HG03095 (cell line): ENCODE measurements around the gene C1QTNF12.
"Not testable (repeated sequence)": the region's sequence is repeated elsewhere in the genome, so short reads cannot be mapped to it uniquely, and the experiment has no call there.

Experiments used
- ATAC-seq: cut with Tn5 transposase; IDR thresholded peaks from one replicate; pipeline ENCODE4 v1.9.1; 2021; ENCODE audit warnings: moderate library complexity; ENCODE audit not compliant: unreplicated experiment

The C1QTNF12 gene

DNA sequence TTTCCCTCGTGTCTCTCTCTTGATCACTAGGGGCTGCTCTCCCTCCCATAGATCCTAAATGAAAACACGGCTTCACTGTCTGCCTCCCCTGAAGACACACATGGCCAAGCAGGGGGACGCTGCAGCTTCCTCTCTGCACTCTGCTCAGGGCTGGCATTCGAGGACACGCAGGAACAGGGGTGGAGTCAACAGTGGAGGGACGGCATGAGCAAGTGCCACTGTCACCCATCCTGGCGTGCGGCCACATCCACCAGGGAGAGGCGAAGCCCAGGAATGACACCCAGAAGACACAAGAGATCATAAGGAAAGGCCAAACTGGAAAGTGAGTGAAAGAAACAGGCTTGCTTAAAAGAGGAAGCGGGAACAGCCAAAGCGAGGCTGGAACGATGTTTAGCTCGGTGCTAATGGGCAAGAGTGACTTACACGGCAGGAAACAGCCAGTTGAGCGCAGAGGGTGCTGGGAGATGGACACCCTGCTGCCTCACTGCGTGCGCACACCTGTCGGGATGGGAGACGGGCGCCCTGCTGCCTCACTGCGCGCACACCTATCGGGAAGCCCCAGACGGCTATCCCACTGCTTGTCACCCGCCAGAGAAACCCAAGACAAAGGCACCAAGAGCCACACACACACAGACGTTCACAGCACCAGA lies 13.6 kb upstream of the C1QTNF12 start:
- no peak for ATAC-seq

DNA sequence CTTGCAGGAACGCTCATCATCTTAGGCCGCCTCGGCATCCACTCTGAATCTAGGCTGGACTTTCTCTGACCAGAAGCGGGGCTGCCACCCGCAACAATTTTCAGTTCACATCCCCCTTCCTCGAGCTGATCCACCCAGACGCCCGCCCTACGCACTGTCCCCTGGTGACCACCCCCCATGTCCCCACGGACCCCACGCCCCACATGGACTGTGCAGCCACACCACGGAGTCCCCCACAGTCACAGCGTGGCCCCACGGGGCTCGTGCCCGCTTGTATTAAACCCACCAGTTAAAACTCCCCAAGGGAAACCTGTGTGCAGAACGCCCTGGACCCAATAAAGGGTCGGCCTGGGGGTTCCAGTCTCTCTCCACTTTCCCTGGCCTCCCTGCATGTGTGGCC lies 13.0 kb upstream of the C1QTNF12 start:
- ATAC-seq: no peak

DNA sequence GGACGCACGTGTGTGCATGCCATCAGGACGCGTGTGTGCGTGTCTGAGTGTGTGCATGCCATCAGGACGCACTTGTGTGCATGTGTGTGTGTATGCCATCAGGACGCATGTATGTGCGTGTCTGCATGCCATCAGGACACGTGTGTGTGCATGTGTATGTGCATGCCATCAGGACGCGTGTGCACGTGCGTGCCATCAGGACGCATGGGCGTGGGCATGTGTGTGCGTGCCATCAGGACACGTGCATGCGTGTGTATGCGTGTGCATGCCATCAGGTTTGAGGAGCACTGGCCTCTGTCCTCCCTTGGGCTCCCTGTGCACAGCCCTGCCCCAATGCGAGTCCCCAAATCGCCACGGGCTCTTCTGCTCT lies 12.6 kb upstream of the C1QTNF12 start:
- no peak for ATAC-seq

DNA sequence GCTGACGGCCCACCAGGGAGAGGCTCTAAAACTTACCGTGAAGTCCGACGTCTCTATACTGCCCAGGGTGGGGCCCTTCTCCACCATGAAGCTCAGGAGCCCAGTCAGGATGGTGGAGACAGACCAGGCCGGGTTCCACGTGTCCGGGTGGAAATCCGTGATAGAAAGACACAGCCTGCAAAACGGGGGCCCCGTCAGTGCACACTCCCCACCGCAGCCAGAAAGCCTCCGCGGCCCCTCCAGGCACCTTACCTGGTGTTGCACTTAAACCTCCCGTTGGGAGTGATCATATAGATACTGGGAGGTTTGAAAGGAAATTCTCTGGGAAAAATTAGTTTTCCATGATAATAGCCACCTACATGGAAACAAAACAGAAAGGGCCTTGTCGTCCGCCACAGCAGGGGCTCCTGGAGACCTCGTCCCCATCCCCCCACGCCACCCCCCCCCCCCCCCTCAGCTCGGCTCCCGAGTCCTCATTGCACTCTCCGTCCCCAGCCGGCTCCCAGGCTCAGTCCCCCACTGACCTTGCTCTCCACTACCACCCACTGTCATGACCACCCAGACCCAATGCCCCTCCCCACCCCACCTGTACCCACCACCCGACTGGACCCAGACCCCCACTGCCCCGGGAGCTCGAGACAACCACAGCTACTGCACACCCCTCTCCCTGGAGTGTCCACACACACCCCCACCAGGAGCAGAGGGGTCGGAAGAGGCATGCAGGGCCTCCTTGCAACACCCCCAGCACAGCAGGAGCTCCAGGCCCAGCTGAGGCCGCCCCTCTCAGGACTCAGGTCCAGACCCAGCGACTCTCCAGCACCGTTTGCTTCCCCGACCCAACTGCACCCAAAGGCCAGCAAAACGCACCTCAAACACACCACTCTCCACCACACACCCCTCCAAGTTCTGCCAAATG lies 10.7 kb upstream of the C1QTNF12 start:
- ATAC-seq: no peak

DNA sequence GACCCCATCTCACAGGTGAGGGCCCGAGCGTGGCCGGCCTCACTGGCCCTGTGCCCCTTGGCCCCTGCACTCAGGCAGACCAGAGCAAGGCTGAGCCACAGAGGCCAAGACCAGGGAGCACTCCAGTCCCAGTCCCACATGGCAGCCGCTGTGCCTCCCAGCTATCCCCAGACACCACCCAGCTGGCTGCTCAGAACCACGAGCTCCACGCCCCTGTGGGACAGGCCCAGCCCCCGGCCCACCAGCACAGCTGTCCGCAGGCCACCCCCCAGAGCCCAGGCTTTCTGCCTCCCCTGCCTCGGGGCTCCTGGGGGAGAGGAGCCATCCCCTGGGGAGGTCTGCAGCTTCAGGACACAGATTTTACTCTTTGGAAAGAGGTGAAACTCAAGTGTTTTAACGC lies 9.1 kb upstream of the C1QTNF12 start:
- no peak for ATAC-seq

DNA sequence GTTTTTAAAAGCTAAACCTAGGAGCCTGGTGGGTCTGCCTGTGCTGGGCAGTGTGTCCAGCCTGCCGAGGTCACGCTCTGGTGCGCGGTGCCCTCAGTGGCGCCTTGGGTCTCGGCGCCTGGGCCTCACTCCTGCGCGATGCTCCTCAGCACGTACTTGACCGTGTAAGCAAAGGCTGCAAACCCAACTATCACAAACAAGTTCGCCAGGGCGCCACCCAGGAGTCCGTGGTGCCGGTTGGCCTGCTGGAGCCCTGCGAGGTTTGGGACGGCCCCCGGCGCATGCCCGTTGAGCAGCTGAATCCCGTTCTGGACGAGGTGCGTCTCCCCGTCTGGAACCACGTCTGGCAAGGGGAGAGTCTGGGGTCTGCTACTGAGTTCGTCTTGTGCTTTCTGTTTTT lies 8.6 kb upstream of the C1QTNF12 start:
- no peak for ATAC-seq

DNA sequence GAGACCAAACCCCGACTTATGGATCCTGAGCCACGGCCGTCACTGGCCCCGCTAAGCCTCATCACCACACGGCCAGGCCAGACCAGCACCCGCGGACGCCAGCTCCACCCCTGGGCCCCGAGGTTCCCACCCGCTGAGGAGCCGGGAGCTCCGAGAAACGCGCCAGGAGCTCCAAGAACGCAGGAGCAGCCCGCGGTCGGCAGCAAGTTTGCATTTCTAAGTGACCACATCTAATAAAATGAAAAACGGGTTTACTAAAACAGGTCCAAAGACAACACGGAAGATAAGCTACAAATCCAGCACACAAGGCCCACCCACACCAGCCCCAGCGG lies 8.1 kb upstream of the C1QTNF12 start:
- ATAC-seq: no peak

DNA sequence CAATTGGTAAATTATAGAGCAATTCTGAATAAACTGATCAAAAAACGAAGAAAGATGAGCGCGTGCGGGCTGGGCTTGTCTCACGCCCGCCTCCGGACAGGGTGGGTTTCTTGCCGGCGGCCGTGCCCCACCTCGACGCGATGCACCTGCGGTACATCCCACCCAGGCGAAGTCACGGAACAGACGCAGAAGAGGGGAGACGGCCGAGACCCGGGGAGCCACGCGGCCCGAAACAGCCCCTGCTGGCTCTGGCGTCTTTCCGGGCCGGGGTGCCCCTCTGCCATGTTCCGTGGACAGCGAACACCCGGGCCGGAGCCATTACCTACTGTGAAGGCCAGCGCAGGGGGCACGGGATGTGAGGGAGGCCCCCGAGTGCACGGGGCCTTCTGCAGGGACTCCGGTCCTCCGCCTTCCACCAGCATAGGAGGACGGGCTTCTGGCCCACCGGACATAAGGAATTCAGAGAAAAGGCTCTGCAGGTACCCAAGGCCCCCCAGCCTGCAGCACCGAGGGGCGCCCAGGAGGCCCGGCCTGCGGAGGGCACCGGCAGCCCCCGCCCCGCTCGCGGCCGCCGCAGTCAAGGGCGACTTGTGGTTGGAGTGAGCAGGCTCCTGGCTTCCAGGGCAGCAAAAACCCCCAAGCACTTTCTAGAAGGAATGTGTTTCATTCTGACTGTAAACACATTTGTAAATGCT lies 7.6 kb upstream of the C1QTNF12 start:
- ATAC-seq: no peak

DNA sequence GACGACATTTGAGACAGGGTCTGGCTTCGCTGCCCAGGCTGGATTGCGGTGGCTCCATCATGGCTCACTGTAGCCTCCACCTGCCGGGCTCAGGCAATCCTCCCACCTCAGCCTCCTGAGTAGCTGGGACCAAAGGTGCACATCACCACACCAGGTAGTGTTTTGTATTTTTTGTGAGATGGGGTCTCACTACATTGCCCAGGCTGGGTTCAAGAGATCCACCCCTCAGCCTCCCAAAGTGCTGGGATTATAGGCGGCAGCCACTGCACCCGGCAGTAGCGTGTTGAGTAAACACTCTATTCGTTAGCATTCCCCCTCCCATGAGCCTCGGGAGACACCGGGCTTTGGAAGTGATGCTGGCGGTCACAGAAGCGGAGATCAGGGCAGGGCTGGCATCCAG lies 6.8 kb upstream of the C1QTNF12 start:
- ATAC-seq: no peak

DNA sequence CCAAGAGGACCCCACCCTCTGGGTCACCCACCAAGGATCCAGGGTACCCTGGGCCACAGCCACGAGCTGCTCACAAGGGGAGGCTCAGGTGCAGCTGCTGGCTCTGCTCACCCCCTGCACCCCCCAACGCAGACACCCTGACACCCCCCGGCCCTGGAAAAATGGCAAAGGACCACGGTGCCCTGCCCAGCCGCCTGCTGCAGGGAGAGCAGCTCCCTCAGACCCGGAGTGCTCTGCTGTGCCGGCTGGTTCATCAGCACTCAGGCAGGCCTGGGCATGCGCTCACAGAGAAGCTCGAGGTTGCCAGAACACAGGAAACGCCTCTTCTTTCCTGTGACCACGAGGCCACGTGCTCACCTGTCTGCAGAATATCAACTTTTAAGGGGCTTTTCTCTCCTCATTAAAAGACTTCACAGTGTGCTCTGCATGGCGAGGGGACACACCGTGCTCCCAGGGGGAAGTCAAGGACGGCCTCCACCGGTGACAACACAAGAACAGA lies 4.3 kb upstream of the C1QTNF12 start:
- ATAC-seq: no peak

DNA sequence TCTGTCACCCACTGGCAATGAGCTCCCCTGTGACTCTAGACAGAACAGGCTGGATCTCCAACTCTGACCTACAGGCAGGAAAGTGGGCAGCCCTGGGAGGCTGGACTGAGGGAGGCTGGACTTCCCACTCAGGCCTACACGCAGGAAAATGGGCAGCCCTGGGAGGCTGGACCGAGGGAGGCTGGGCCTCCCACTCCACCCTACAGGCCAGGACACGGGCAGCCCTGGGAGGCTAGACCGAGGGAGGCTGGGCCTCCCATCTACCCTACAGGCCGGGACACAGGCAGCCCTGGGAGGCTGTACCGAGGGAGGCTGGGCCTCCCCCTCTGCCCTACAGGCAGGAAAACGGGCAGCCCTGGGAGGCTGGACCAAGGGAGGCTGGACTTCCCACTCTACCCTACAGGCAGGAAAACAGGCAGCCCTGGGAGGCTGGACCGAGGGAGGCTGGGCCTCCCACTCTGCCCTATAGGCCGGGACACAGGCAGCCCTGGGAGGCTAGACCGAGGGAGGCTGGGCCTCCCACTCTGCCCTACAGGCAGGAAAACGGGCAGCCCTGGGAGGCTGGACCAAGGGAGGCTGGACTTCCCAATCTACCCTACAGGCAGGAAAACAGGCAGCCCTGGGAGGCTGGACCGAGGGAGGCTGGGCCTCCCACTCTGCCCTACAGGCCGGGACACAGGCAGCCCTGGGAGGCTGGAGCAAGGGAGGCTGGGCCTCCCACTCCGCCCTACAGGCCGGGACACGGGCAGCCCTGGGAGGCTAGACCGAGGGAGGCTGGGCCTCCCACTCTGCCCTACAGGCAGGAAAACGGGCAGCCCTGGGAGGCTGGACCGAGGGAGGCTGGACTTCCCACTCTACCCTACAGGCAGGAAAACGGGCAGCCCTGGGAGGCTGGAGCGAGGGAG lies 1.7 kb upstream of the C1QTNF12 start:
- not testable (repeated sequence) for ATAC-seq

DNA sequence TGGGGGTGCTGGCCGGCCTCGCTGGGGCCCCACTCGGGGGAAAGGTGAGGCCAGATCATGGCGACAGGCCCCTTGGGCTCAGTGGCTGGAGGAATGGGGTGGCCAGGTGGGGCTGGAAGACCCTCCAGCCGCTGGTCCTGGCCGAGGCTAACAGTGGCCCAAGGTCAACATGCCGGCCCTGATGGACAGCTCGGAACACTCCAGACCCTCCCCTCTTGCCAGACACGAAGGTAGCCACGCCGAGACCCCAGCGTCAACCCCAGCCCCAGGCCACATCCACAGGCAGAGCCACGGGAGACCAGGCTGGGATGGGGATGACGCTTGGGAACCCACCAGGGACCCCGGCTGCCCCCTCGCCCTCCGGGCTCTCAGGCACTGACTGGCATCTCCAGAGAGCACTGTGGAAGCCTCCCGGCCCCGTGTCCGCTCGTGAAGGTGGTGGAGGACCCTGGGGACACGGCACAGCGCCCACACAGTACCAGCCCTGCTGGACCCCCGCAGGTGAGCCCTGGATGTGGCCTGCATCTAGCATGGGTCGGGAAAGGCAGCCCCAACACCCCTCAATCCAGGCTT lies 905 bp upstream of the C1QTNF12 start:
- ATAC-seq: no peak

DNA sequence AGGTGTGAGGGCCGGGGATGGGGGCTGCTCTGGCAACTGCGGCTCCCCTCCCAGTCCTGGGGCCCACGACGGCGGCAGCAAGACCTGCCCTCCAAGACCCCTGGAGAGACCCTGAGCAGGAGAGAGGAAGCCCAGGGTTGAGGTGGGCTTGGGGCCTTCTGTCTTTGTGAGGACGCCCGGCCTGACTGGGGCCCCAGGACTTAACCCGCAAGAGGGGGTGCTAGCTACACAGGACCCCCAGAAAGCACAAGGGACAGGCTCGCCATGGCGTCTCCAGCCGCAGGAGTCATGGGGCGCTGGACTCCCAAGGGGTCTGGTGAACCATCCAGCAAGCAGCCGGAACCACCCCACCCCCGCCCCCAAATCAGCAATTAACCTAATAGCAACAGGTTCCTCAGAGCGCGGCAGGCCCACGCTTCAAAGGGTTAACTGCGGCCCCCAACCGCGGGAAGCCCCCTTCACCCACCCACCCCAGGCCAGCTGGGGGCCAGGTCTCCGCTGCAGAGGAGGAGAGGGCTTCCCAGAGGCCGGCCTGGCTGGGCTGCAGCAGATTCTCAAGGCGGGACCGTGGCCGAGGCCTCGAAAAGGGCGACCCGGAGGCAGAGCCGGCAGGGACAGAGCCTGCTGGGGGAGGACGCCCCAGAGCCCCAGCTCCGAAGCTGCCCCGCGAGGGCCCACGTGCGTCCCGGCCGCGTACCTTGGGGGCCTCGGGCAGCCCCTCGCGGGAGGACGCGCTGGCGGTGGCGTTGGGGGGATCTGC lies 525 bp downstream of the C1QTNF12 start:
- ATAC-seq: no peak

DNA sequence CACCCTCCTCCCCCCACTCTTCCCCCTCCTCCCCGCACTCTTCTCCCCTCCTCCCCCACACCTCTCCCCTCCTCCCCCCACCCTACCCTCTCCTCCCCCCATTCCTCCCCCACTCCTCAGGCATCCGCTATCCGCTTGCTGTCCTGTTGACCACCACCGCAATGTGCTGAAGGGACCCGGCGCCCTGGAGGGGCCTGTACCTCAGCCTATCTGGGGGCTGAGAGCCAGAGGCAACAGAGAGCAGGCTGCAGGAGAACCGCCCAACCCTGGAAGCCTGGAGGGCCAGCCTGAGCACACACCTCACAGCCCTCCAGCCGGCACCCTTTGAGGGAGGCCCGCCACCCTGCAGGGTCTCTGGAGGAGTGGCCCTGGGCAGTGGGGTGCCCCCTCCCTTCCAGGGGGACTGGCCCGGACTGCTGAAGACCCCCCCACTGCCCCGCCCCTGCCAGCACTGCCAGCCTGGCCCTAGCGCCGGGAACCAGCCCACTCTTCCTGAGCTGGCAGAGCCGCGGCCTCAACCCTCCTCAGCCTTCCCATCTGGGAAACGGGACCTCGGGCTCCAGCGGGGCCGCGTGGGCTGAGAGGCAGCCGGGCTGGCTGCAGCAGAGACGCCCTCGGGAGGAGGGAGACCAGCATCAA lies 1.2 kb downstream of the C1QTNF12 start:
- no peak for ATAC-seq

DNA sequence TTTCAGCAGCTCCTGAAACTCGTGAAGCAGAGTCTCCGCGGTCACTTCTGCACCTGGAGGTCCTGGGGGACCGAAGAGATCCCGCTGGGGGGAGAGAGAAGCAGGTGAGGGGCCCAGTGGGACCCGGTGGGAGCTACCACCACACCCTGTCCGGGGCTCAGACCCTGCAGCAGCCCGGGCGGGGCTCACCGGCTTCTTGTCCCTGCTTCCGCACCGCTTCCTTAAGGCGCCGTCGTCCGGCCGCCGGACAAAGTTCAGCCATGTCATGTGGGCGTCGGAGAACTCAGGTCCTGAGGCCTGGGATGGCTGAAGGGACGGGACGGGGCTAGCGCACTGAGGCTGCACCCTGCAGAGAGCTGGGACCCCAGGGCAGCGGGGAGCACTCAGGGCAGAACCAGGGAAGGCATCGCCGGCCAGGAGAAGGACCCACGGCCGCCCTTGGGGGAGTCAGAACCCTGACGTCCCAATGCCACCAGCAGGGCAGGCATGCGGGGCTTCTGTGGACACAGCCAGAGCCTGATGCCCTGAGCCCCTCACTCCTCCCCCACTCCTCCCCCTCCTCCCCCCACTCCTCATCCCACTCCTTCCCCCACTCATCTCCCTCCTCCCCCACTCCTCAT lies 2.2 kb downstream of the C1QTNF12 start:
- no peak for ATAC-seq

DNA sequence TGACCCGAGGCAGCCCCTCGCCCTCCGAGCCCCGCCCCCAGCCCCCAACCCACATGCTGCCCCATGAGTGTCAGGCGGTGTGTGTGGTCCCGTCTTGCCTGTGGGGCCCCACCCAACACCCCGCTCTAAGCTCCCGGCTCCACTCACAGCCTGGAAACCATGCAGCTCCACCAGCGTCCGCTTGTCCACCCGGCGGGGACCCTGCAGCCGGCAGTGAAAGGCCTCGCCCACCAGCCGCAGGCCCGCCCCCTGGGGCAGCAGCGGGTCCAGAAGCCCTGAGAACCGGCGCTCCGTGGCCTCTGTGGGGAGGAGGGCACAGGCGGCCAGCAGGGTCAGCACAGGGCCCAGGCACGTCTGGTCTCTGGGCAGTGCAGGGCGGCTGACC lies 2.7 kb downstream of the C1QTNF12 start:
- no peak for ATAC-seq

DNA sequence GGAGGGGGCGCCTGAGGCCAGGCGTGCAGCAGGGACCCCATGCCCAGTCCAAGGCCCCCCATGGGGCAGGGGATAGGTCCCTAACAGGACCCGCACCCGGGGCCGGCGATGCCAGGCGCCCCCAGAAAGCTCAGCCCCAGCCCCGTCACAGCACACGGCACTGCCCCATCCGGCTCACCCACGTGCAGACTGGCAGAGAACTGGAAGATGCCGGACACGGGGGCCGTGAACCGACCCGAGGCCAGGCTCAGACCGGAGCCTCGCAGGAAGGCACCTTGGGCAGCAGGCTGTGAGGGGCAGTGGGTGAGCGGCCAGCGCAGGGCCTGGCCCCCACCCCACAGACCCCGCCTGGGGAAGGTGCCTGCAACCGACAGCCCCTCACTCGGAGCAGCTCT lies 3.3 kb downstream of the C1QTNF12 start:
- ATAC-seq: no peak

DNA sequence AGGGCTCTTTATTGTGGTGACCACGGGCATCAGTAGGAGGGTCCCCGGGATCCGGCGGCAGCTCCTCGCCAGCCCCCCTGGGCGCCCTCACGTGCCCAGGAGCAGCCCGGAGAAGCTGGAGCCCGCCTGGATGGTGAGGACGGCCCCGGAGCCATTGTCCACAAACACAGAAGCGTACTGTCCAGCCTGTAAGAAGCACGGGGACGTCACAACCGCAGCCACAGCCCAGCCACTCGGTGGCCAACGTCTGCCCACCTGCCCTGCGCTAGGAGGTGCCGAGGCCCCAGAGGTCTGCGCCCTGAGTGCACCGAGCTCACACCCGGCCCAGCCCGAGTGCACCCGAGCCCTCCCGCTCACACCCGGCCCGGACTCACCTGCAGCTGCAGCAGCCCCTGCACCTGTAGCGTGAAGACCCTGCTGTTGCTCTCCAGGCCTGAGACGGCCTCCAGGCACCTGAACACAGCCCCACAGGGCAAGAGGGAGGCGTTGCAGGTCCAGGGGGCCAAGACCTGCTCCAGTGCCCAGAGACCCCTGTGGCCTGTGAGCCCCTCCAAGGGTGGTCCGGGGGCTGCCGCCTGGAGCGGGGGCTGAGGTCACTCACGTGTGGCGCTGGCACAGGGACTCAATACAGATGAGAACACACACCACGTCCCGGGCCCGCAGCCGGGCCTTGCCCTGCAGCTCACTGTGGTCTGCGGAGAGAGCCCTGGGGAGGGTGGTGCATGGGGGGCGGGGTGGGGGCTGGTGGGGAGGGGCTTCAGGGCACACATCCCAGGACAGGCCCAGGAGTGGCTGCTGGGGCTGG lies 3.9 kb downstream of the C1QTNF12 start:
- ATAC-seq: no peak
